ENCODE measurements around the gene TTC33.

DNA sequence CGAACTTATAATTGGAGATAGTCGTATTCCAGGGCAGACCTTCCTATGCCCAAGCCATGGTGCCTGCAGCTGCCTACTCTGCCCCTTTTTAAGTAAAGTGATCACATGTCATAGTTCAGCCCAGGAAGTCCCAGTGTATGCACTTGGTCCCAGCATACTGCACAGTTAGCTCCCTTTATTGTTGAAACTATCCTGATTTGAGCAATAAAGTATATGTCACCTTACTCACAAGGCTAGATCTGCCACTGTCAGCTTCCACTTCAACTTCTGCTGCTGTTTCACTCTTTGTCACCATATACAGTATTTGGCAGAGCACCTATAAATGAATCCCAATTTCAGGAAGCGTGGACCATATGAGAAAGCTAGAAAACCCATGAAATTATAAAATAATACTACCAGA is 179.8 kb downstream of the TTC33 start:
- TF ChIP-seq, protein P1, sequence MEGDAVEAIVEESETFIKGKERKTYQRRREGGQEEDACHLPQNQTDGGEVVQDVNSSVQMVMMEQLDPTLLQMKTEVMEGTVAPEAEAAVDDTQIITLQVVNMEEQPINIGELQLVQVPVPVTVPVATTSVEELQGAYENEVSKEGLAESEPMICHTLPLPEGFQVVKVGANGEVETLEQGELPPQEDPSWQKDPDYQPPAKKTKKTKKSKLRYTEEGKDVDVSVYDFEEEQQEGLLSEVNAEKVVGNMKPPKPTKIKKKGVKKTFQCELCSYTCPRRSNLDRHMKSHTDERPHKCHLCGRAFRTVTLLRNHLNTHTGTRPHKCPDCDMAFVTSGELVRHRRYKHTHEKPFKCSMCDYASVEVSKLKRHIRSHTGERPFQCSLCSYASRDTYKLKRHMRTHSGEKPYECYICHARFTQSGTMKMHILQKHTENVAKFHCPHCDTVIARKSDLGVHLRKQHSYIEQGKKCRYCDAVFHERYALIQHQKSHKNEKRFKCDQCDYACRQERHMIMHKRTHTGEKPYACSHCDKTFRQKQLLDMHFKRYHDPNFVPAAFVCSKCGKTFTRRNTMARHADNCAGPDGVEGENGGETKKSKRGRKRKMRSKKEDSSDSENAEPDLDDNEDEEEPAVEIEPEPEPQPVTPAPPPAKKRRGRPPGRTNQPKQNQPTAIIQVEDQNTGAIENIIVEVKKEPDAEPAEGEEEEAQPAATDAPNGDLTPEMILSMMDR (CRISPR knock-in tag; IDR thresholded peaks at IDR 0.05): no peak
- no peak for TF ChIP-seq POLR2AphosphoS5 (IDR thresholded peaks at IDR 0.05; ENCODE audit: low read depth, low read length)
- no peak for TF ChIP-seq MAFK (conservative IDR thresholded peaks at IDR 0.05 in 1 of 2, IDR thresholded peaks at IDR 0.05 in 1 of 2; ENCODE audit: low read length in 2 of 2)
- TF ChIP-seq STAT5B (CRISPR knock-in tag; IDR thresholded peaks at IDR 0.05): no peak
- TF ChIP-seq, protein P2, sequence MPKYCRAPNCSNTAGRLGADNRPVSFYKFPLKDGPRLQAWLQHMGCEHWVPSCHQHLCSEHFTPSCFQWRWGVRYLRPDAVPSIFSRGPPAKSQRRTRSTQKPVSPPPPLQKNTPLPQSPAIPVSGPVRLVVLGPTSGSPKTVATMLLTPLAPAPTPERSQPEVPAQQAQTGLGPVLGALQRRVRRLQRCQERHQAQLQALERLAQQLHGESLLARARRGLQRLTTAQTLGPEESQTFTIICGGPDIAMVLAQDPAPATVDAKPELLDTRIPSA (CRISPR knock-in tag; IDR thresholded peaks at IDR 0.05; ENCODE audit: borderline replicate concordance): no peak
- TF ChIP-seq ZMAT3 (CRISPR knock-in tag; conservative IDR thresholded peaks at IDR 0.05): no peak
- TF ChIP-seq, protein P3, sequence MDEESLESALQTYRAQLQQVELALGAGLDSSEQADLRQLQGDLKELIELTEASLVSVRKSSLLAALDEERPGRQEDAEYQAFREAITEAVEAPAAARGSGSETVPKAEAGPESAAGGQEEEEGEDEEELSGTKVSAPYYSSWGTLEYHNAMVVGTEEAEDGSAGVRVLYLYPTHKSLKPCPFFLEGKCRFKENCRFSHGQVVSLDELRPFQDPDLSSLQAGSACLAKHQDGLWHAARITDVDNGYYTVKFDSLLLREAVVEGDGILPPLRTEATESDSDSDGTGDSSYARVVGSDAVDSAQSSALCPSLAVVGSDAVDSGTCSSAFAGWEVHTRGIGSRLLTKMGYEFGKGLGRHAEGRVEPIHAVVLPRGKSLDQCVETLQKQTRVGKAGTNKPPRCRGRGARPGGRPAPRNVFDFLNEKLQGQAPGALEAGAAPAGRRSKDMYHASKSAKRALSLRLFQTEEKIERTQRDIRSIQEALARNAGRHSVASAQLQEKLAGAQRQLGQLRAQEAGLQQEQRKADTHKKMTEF (CRISPR knock-in tag; IDR thresholded peaks at IDR 0.05): no peak
- no peak for TF ChIP-seq JUN (CRISPR knock-in tag; IDR thresholded peaks at IDR 0.05)
- TF ChIP-seq, protein P4, sequence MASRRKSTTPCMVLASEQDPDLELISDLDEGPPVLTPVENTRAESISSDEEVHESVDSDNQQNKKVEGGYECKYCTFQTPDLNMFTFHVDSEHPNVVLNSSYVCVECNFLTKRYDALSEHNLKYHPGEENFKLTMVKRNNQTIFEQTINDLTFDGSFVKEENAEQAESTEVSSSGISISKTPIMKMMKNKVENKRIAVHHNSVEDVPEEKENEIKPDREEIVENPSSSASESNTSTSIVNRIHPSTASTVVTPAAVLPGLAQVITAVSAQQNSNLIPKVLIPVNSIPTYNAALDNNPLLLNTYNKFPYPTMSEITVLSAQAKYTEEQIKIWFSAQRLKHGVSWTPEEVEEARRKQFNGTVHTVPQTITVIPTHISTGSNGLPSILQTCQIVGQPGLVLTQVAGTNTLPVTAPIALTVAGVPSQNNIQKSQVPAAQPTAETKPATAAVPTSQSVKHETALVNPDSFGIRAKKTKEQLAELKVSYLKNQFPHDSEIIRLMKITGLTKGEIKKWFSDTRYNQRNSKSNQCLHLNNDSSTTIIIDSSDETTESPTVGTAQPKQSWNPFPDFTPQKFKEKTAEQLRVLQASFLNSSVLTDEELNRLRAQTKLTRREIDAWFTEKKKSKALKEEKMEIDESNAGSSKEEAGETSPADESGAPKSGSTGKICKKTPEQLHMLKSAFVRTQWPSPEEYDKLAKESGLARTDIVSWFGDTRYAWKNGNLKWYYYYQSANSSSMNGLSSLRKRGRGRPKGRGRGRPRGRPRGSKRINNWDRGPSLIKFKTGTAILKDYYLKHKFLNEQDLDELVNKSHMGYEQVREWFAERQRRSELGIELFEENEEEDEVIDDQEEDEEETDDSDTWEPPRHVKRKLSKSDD (CRISPR knock-in tag; IDR thresholded peaks at IDR 0.05; ENCODE audit: low read depth): no peak
- TF ChIP-seq MAFF (IDR thresholded peaks at IDR 0.05; ENCODE audit: low read depth, low read length): no peak
- TF ChIP-seq ISL2 (CRISPR knock-in tag; IDR thresholded peaks at IDR 0.05): no peak
- TF ChIP-seq CBFB (CRISPR knock-in tag; IDR thresholded peaks at IDR 0.05): no peak
